IMR-90 (cell line): ENCODE results near the gene MAGI2. TPM values are rescaled to one million over a fixed set of nuclear protein-coding genes. Genes with fewer than 3 reads are reported as not detected.

ENCODE experiments used
- ATAC-seq: fragments of 200-7000 bp; cut with Tn5 transposase; 2 replicates; pipeline ENCODE4 v1.9.1; 2020; ENCODE audit warnings: low read depth, mild to moderate bottlenecking, moderate library complexity
- BruUV-seq: library from RNA; stranded (reverse); fragments of 400-500 nt; replicated peaks from 2 replicates; lab custom pipeline; 2021; lab: Mats Ljungman, UMichigan
- CTCF ChIA-PET: fragments of 300-600 bp; formaldehyde crosslinking; extraction: SDS; loops from one replicate; lab custom pipeline; 2021; ENCODE audit warnings: antibody characterized with exemption; lab: Yijun Ruan, JAX
- POLR2A ChIA-PET: fragments of 300-600 bp; sonication (Branson Sonifier 250); formaldehyde crosslinking; loops from one replicate; lab custom pipeline; 2022; ENCODE audit warnings: antibody characterized with exemption; ENCODE audit not compliant: unreplicated experiment; lab: Charles Lee
- DNase-seq: peaks from one replicate; pipeline ENCODE4 v3.0.0; 2013
- H2AFZ ChIP-seq: replicated peaks from 2 replicates; pipeline ENCODE3; 2013; ENCODE audit warnings: low read length, mild to moderate bottlenecking; ENCODE audit not compliant: poor library complexity
- H2AK5ac ChIP-seq: 2 replicates; pipeline ENCODE4 v1.6.1; 2013; ENCODE audit warnings: low read depth, low read length, inconsistent platforms
- H2AK9ac ChIP-seq: replicated peaks from 2 replicates; pipeline ENCODE3; 2013; ENCODE audit warnings: mild to moderate bottlenecking, low read depth, low read length, moderate library complexity; ENCODE audit not compliant: poor library complexity
- H2BK120ac ChIP-seq: 2 replicates; pipeline ENCODE4 v1.6.1; 2013; ENCODE audit warnings: low read depth, low read length, inconsistent platforms
- H2BK15ac ChIP-seq: 3 replicates; pipeline ENCODE4 v1.6.1; 2013; ENCODE audit warnings: low read depth, low read length, inconsistent platforms
- H2BK20ac ChIP-seq: 2 replicates; pipeline ENCODE4 v1.6.1; 2013; ENCODE audit warnings: low read depth, mild to moderate bottlenecking, inconsistent platforms, low read length, moderate library complexity
- H2BK5ac ChIP-seq: 2 replicates; pipeline ENCODE4 v1.6.1; 2013; ENCODE audit warnings: mild to moderate bottlenecking, low read depth, low read length, inconsistent platforms; ENCODE audit not compliant: poor library complexity, severe bottlenecking
- H3K14ac ChIP-seq: replicated peaks from 2 replicates; pipeline ENCODE4 v1.6.1; 2013; ENCODE audit warnings: low read depth, low read length, inconsistent platforms
- H3K18ac ChIP-seq: 2 replicates; pipeline ENCODE4 v1.6.1; 2013; ENCODE audit warnings: low read depth, low read length, control low read depth
- H3K23ac ChIP-seq: 2 replicates; pipeline ENCODE4 v1.6.1; 2013; ENCODE audit warnings: low read depth, low read length, inconsistent platforms
- H3K27ac ChIP-seq: 2 replicates; pipeline ENCODE4 v1.5.1; 2013; ENCODE audit warnings: mild to moderate bottlenecking, control low read depth, low read length; ENCODE audit not compliant: insufficient read depth
- H3K27me3 ChIP-seq: 2 replicates; pipeline ENCODE4 v1.6.1; 2013; ENCODE audit warnings: low read length; ENCODE audit not compliant: control insufficient read depth, insufficient read depth
- H3K36me3 ChIP-seq: 2 replicates; pipeline ENCODE4 v1.6.1; 2013; ENCODE audit warnings: low read length, mixed read lengths; ENCODE audit not compliant: control insufficient read depth, insufficient read depth
- H3K4ac ChIP-seq: 2 replicates; pipeline ENCODE4 v1.6.1; 2013; ENCODE audit warnings: low read depth, low read length, inconsistent platforms
- H3K4me1 ChIP-seq: 2 replicates; pipeline ENCODE4 v1.6.1; 2013; ENCODE audit warnings: low read length, mixed read lengths; ENCODE audit not compliant: control insufficient read depth, insufficient read depth
- H3K4me2 ChIP-seq: 2 replicates; pipeline ENCODE4 v1.6.1; 2013; ENCODE audit warnings: low read depth, mild to moderate bottlenecking, control low read depth, low read length, moderate library complexity
- H3K4me3 ChIP-seq: 2 replicates; pipeline ENCODE4 v1.5.1; 2013; ENCODE audit warnings: low read depth, mild to moderate bottlenecking, control low read depth, low read length, moderate library complexity; ENCODE audit not compliant: insufficient read depth
- H3K56ac ChIP-seq: 2 replicates; pipeline ENCODE4 v1.6.1; 2013; ENCODE audit warnings: low read length, inconsistent platforms; ENCODE audit not compliant: insufficient read depth; ENCODE audit errors: extremely low read depth
- H3K79me1 ChIP-seq, 2 experiments: 2 replicates each; pipeline ENCODE4 v1.6.1; 2013; ENCODE audit warnings: low read length in 2 of 2, inconsistent platforms in 1 of 2, low read depth in 1 of 2
- H3K9ac ChIP-seq: 2 replicates; pipeline ENCODE4 v1.6.1; 2013; ENCODE audit warnings: low read depth, low read length, control low read depth
- H3K9me1 ChIP-seq: 2 replicates; pipeline ENCODE4 v1.6.1; 2013; ENCODE audit warnings: low read length, inconsistent platforms; ENCODE audit not compliant: insufficient read depth
- H3K9me3 ChIP-seq: 2 replicates; pipeline ENCODE4 v1.6.1; 2013; ENCODE audit warnings: low read length; ENCODE audit not compliant: control insufficient read depth, insufficient read depth
- H4K20me1 ChIP-seq: 2 replicates; pipeline ENCODE4 v1.6.1; 2013; ENCODE audit warnings: low read length, inconsistent platforms; ENCODE audit not compliant: insufficient read depth
- H4K5ac ChIP-seq: 2 replicates; pipeline ENCODE4 v1.6.1; 2013; ENCODE audit warnings: mild to moderate bottlenecking, low read depth, low read length, control low read depth
- H4K8ac ChIP-seq, 2 experiments: 2 replicates each; pipeline ENCODE4 v1.6.1; 2013; ENCODE audit warnings: low read depth in 2 of 2, low read length in 2 of 2, control low read depth in 1 of 2, inconsistent platforms in 1 of 2
- H4K91ac ChIP-seq: 2 replicates; pipeline ENCODE4 v1.6.1; 2013; ENCODE audit warnings: low read depth, low read length, inconsistent platforms; ENCODE audit not compliant: insufficient read depth
- BHLHE40 ChIP-seq: fragments of 150-350 bp; IDR thresholded peaks from 2 replicates; pipeline ENCODE4 v1.6.1; 2016; ENCODE audit warnings: mild to moderate bottlenecking, low read depth, low read length
- ELK1 ChIP-seq: fragments of 150-350 bp; IDR thresholded peaks from 2 replicates; pipeline ENCODE4 v1.6.1; 2016; ENCODE audit warnings: low read depth, mild to moderate bottlenecking, low read length, moderate library complexity, borderline replicate concordance
- NFE2L2 ChIP-seq: fragments of 150-350 bp; IDR thresholded peaks from 2 replicates; pipeline ENCODE4 v1.6.1; 2016; ENCODE audit warnings: low read depth, mild to moderate bottlenecking, low read length
- POLR2A ChIP-seq: IDR thresholded peaks from 2 replicates; pipeline ENCODE4 v1.6.1; 2012; ENCODE audit warnings: mild to moderate bottlenecking, low read depth, low read length
- RCOR1 ChIP-seq: IDR thresholded peaks from 2 replicates; pipeline ENCODE4 v1.6.1; 2012; ENCODE audit warnings: mild to moderate bottlenecking, low read length, improper control_type of control experiment; ENCODE audit not compliant: insufficient replicate concordance
- WGBS, 2 experiments: methylation state at CpG; one replicate each; pipeline versions ENCODE4 v1.1.5 to v1.1.7; 2013; ENCODE audit warnings: missing lambda C conversion rate in 2 of 2; ENCODE audit not compliant: insufficient read length in 1 of 2; ENCODE audit errors: extremely low coverage in 2 of 2; 5-methylcytosine and 5-hydroxymethylcytosine counted together
- dilution Hi-C: fragments of 300-500 bp; cut with HindIII; formaldehyde crosslinking; loops from one replicate; pipeline ENCODE4 v1.14.3; 2018; ENCODE audit warnings: low sequenced_read_pairs; ENCODE audit not compliant: unreplicated experiment
- in situ Hi-C: fragments of 300-500 bp; cut with MboI; formaldehyde crosslinking; loops from 3 replicates; pipeline ENCODE4 v1.14.3; 2019; ENCODE audit warnings: low sequenced_read_pairs, inconsistent platforms, mixed read lengths
- intact Hi-C: fragments of 100-400 bp; cut with micrococcal nuclease; formaldehyde crosslinking; loops from 2 replicates; pipeline ENCODE4 v1.10.0; 2022
- polyA plus RNA-seq, 3 experiments: library from polyadenylated mRNA; depleted of rRNA; stranded (reverse); fragments of >200 nt; gene quantifications; 2 replicates each; pipeline ENCODE4 v1.2.3, GENCODE V29; 2012; ENCODE audit warnings: low replicate concordance in 1 of 3
- total RNA-seq: library from RNA; depleted of rRNA; stranded (reverse); fragments of >200 nt; gene quantifications from 2 replicates; pipeline ENCODE4 v1.2.3, GENCODE V29; 2012

Gene MAGI2
- total and polyA plus RNA-seq, 2 of the 4 experiments (the other 2 are of a cell fraction): 2.5 to 17.9 TPM

GRCh38 chr7:78709658-78710057 lies 743.8 kb downstream of the MAGI2 start:
- ChIA-PET CTCF (no interaction called here), POLR2A (no interaction called here)
- Histone ChIP-seq H2AFZ (no peak overlapping the region), H3K18ac (no peak overlapping the region), H4K91ac (no peak overlapping the region), H3K79me1 (no peaks in the 10 kb centered on the region), H3K56ac (no peak overlapping the region), H3K9me1 (no peaks in the 10 kb centered on the region), H3K36me3 (no peaks in the 10 kb centered on the region), H3K14ac (no peak overlapping the region), H3K27me3 (no peaks in the 10 kb centered on the region), H3K27ac (no peak overlapping the region), H3K4me1 (no peaks in the 10 kb centered on the region), H3K4me3 (no peak overlapping the region), H3K4me2 (no peak overlapping the region), H3K9ac (no peak overlapping the region), H4K20me1 (no peaks in the 10 kb centered on the region), H2BK15ac (no peak overlapping the region), H2BK20ac (no peak overlapping the region), H3K23ac (no peak overlapping the region), H3K4ac (no peak overlapping the region), H2AK5ac (no peak overlapping the region), H2BK120ac (no peak overlapping the region), H4K5ac (no peak overlapping the region), H2BK5ac (no peak overlapping the region), H2AK9ac (no peak overlapping the region), H4K8ac (no peak overlapping the region), H3K9me3 (no peaks in the 10 kb centered on the region)
- no TSS peak for BruUV-seq
- dilution Hi-C loops: no loop called here
- no peak for ATAC-seq
- in situ Hi-C loops: no loop called here
- TF ChIP-seq ELK1 (no peak), NFE2L2 (no peak), POLR2A (no peak), RCOR1 (no peak), BHLHE40 (no peak)
- no CpG with 5 or more reads among the region's 1 CpG for WGBS, 2 experiments
- no peak for DNase-seq
- intact Hi-C loops: loop anchor here (10.0 kb wide), 2 partner anchors 45 to 205 kb away; no protein-coding TSS in a partner anchor
